ENCODE results near the gene CREB3L1. TPM values are rescaled to one million over a fixed set of nuclear protein-coding genes. Genes with fewer than 3 reads are reported as not detected.

The CREB3L1 gene
- total and polyA plus RNA-seq, 2 donors (not counting 3 experiments of a cell fraction or from before 2014, with no cell fraction given) = 0.23 to 0.84 TPM

- ChIA-PET POLR2A (interaction anchor here (0.5 kb wide), 1 partner anchor 34 kb away, joined by 8 read pairs; no protein-coding TSS in a partner anchor), CTCF (interaction anchor here (1.2 to 1.7 kb wide), 2 partner anchors 10 to 22 kb away, joined by 4 to 5 read pairs; partner anchors contain the start of gene DGKZ)
- no TSS peak for BruUV-seq (replicated peaks)
- Histone ChIP-seq H4K20me1 (replicated peaks; ENCODE audit: control insufficient read depth, extremely low read depth, insufficient read depth, low read length) (no peaks in the 10 kb centered on the region), H3K9me3 (replicated peaks; ENCODE audit: control insufficient read depth, insufficient read depth, low read length) (no peaks in the 10 kb centered on the region), H3K27ac (ENCODE audit: insufficient read depth, low read depth, low read length) (no peak overlapping the region), H3K4me2 (ENCODE audit: insufficient read depth, low read length) (no peak overlapping the region), H3K4me3 (replicated peaks in 1 of 3; ENCODE audit: insufficient read depth in 1 of 3, low read depth in 1 of 3, low read length in 3 of 3) (no peak overlapping the region), H3K27me3 (ENCODE audit: control insufficient read depth in 2 of 2, insufficient read depth in 2 of 2, low read length in 2 of 2) (peaks cover 15 to 16% of the 10 kb centered on the region in 2 experiments), H3K9me1 (replicated peaks; ENCODE audit: control insufficient read depth, extremely low read depth, insufficient read depth, low read length) (no peaks in the 10 kb centered on the region), H3K79me2 (ENCODE audit: control insufficient read depth, insufficient read depth, low read length) (no peaks in the 10 kb centered on the region), H3K4me1 (ENCODE audit: control insufficient read depth, extremely low read depth, insufficient read depth, low read length) (peaks cover 15% of the 10 kb centered on the region), H3K9ac (replicated peaks; ENCODE audit: extremely low read depth, insufficient read depth, low read length) (no peak overlapping the region), H2AFZ (ENCODE audit: low read depth, low read length) (no peak overlapping the region), H3K36me3 (ENCODE audit: control insufficient read depth in 2 of 2, extremely low read depth in 1 of 2, insufficient read depth in 2 of 2, low read length in 2 of 2) (no peaks in the 10 kb centered on the region)
- dilution Hi-C loops (cut with MboI; ENCODE audit: extremely low pct_ligation_motif_present, low sequenced_read_pairs) = no loop called here
- no peak for DNase-seq (ENCODE audit: low read depth, low spot score)
- no peak for FAIRE-seq
- intact Hi-C loops (cut with micrococcal nuclease) = no loop called here
- TF ChIP-seq POLR2AphosphoS5 (IDR thresholded peaks at IDR 0.05; ENCODE audit: insufficient read depth, low read depth, low read length) (no peak), FOS (IDR thresholded peaks at IDR 0.05; ENCODE audit: borderline replicate concordance, insufficient read depth, low read length) (no peak), MYC (IDR thresholded peaks at IDR 0.05; ENCODE audit: low read depth, low read length) (no peak), JUN (IDR thresholded peaks at IDR 0.05; ENCODE audit: borderline replicate concordance, insufficient read depth, insufficient read length, low read depth) (no peak), EZH2 (IDR thresholded peaks at IDR 0.05; ENCODE audit: borderline replicate concordance, low read depth, low read length, severe bottlenecking) (no peak), GATA2 (IDR thresholded peaks at IDR 0.05; ENCODE audit: insufficient read depth, insufficient read length, low read depth, low read length) (no peak), POLR2A (IDR thresholded peaks at IDR 0.05; ENCODE audit: low read depth, low read length) (no peak)
- TF ChIP-seq, protein P1, sequence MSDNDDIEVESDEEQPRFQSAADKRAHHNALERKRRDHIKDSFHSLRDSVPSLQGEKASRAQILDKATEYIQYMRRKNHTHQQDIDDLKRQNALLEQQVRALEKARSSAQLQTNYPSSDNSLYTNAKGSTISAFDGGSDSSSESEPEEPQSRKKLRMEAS (IDR thresholded peaks at IDR 0.05; ENCODE audit: insufficient read depth, insufficient read length) = no peak
- TF ChIP-seq, protein P2, sequence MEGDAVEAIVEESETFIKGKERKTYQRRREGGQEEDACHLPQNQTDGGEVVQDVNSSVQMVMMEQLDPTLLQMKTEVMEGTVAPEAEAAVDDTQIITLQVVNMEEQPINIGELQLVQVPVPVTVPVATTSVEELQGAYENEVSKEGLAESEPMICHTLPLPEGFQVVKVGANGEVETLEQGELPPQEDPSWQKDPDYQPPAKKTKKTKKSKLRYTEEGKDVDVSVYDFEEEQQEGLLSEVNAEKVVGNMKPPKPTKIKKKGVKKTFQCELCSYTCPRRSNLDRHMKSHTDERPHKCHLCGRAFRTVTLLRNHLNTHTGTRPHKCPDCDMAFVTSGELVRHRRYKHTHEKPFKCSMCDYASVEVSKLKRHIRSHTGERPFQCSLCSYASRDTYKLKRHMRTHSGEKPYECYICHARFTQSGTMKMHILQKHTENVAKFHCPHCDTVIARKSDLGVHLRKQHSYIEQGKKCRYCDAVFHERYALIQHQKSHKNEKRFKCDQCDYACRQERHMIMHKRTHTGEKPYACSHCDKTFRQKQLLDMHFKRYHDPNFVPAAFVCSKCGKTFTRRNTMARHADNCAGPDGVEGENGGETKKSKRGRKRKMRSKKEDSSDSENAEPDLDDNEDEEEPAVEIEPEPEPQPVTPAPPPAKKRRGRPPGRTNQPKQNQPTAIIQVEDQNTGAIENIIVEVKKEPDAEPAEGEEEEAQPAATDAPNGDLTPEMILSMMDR (IDR thresholded peaks at IDR 0.05; ENCODE audit: extremely low read depth in 1 of 2, insufficient read depth in 1 of 2, low read depth in 1 of 2, low read length in 2 of 2) = no peak
Measured at GRCh38 chr11:46337626-46338345, 60.3 kb downstream of the CREB3L1 start.

Measured in endothelial cell of umbilical vein (primary cell).